Activated T-helper 2 cell treated with anti-CD3 and anti-CD28 coated beads, Interferon-gamma antibody, Interleukin-2, Interleukin-4, amounts not matched to agents 10 μg/mL and 5 μg/mL and 100 μg/mL, durations not matched to agents 14 hours and 24 hours and 36 hours (primary cell): ENCODE results near the gene SMIM3. TPM values are rescaled to one million over a fixed set of nuclear protein-coding genes. Genes with fewer than 3 reads are reported as not detected.
"Not testable (repeated sequence)": the region's sequence is repeated elsewhere in the genome, so short reads cannot be mapped to it uniquely, and the experiment has no call there.

Experiments
- DNase-seq: peaks from one replicate; pipeline ENCODE4 v3.0.0; 2021; ENCODE audit warnings: low spot score
- H3K27ac Mint-ChIP-seq: one replicate; pipeline ENCODE4 v1.8.0; 2021; ENCODE audit warnings: mixed read lengths
- H3K27me3 Mint-ChIP-seq: one replicate; pipeline ENCODE4 v1.8.0; 2021; ENCODE audit warnings: low read depth, mixed read lengths
- H3K36me3 Mint-ChIP-seq: one replicate; pipeline ENCODE4 v1.8.0; 2021; ENCODE audit warnings: low read depth, mixed read lengths
- H3K4me1 Mint-ChIP-seq: one replicate; pipeline ENCODE4 v1.8.0; 2021; ENCODE audit warnings: low read depth, mixed read lengths
- H3K4me3 Mint-ChIP-seq: one replicate; pipeline ENCODE4 v1.8.0; 2021; ENCODE audit warnings: low read depth, mild to moderate bottlenecking, moderate library complexity, mixed read lengths
- H3K9me3 Mint-ChIP-seq: one replicate; pipeline ENCODE4 v1.8.0; 2021; ENCODE audit warnings: mixed read lengths
- intact Hi-C: fragments of 100-400 bp; cut with micrococcal nuclease; formaldehyde crosslinking; loops from one replicate; pipeline ENCODE4 v1.15.1; 2023
- total RNA-seq: library from RNA; stranded (reverse); gene quantifications from 2 replicates; pipeline ENCODE4 v1.2.3, GENCODE V29; 2022

Gene SMIM3
- total RNA-seq, 1 donor from 2014 or later = 25.7 TPM

DNA sequence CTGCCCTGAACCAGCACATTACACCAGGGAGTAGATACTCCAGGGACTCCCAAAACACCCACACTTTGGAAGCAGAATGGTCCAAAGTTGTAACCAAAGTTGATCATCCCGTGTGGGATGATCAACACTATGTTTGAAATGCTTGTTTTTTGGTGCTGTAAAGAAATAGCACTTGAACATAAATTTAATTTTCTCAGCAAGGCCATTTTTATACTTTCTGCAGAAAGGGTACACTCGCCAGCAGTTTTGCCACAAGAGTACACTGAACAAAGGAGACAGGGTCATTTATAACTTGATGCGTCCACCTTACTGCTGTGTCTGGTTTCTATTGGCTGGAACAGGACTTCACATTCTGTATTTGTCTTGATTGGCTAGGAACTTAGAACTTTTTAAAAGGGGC, 53.3 kb downstream of the SMIM3 start:
- H3K4me1 Mint-ChIP-seq, H3K4me3 Mint-ChIP-seq, DNase-seq, intact Hi-C loops, H3K36me3 Mint-ChIP-seq, H3K27me3 Mint-ChIP-seq, H3K27ac Mint-ChIP-seq: not testable (repeated sequence)
- peaks cover 29% of the 10 kb centered on the region for H3K9me3 Mint-ChIP-seq

DNA sequence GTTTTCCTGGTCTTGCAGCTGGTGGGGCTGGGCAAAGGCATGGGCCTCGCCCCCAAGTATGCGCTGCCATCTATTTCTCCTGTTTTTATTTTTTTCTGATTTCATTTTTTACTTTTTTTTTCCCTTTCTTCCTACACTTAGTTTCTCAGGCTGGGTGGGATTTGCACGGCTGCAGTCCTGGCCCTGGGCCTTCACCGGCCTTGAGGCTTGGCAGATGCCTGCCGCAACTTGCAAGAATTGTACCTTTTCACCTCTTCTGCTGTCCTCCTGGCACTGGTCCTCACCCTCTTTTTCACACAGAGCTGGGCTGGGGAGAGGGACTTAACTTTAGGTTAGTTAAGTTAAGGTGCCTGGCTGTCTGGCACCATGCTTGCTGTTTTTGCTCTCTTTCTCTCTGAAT, 57.5 kb downstream of the SMIM3 start:
- DNase-seq = no peak
- Mint-ChIP-seq H3K4me1 (no peaks in the 10 kb centered on the region), H3K9me3 (peaks cover 14% of the 10 kb centered on the region), H3K36me3 (no peaks in the 10 kb centered on the region), H3K27me3 (peaks cover 21% of the 10 kb centered on the region), H3K27ac (no peak overlapping the region), H3K4me3 (no peak overlapping the region)
- intact Hi-C loops = no loop called here

DNA sequence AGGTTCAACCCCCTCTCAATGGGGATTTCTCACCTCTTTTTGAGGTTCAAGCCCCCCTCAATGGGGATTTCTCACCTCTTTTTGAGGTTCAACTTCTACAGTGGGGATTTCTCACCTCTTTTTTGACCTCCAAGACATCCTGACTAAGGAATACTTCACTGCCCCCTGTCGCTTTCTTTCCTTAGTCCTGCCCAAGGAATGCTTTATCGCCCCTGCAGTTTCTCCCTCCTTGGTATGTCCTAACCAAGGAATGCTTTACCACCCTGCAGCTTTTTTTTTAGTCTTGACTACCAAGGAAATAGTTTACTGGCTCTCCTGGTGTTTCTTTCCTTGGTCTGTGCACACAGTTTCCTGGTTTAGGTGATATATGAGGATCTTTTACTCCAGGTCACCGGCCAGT, 58.1 kb downstream of the SMIM3 start:
- Mint-ChIP-seq H3K36me3 (no peaks in the 10 kb centered on the region), H3K4me3 (no peak overlapping the region)
- intact Hi-C loops = no loop called here

DNA sequence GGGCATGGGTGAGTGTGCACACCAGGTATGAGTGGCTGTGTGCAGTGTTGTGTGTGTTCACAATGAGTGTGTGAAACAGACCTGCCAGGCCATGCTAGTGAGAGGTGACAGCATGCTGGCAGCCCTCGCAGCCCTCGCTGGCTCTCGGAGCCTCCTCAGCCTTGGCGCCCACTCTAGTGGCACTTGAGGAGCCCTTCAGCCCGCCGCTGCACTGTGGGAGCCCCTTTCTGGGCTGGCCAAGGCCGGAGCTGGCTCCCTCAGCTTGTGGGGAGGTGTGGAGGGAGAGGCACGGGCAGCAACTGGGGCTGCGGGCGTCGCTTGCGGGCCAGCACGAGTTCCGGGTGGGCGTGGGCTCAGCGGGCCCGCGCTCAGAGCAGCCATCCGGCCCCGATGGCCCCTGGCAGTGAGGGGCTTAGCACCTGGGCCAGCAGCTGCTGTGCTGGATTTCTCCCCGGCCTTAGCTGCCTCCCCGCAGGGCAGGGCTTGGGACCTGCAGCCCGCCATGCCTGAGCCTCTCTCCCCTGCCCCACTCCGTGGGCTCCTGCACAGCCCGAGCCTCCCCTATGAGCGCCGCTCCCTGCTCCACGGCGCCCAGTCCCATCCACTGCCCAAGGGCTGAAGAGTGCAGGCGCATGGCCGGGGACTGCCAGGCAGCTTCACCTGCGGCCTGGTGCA, 66.8 kb downstream of the SMIM3 start:
- H3K4me3 Mint-ChIP-seq, DNase-seq, intact Hi-C loops, H3K9me3 Mint-ChIP-seq, H3K27ac Mint-ChIP-seq, H3K27me3 Mint-ChIP-seq, H3K36me3 Mint-ChIP-seq: not testable (repeated sequence)
- H3K4me1 Mint-ChIP-seq = peaks cover 18% of the 10 kb centered on the region

More for the DNA sequence above, 58.1 kb downstream of the SMIM3 start:
- DNase-seq = no peak
- H3K27me3 Mint-ChIP-seq = peaks cover 22% of the 10 kb centered on the region
- no peak overlapping the region for H3K27ac Mint-ChIP-seq
- H3K9me3 Mint-ChIP-seq = peaks cover 9% of the 10 kb centered on the region
- H3K4me1 Mint-ChIP-seq = no peaks in the 10 kb centered on the region

DNA sequence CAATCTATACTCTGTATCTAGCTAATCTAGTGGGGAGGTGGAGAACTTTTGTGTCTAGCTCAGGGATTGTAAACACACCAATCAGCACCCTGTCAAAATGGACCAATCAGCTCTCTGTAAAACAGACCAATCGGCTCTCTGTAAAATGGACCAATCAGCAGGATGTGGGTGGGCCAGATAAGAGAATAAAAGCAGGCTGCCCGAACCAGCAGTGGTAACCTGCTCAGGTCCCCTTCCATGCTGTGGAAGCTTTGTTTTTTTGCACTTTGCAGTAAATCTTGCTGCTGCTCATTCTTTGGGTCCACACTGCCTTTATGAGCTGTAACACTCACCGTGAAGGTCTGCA, 67.7 kb downstream of the SMIM3 start, which contains the start of gene IRGM:
TSS of gene IRGM (plus strand) at position 214 of the 346 bp plus-strand sequence. CDS start 1,603 bp downstream, outside the sequence.
- peak; percentile 35 for DNase-seq
- intact Hi-C loops = loop anchor here (1.0 to 2.0 kb wide), 4 partner anchors 55 to 387 kb away; partner anchors contain the start of gene RBM22
- not testable (repeated sequence) for H3K36me3 Mint-ChIP-seq, H3K9me3 Mint-ChIP-seq, H3K27me3 Mint-ChIP-seq
- Mint-ChIP-seq H3K4me1 (peaks cover 18% of the 10 kb centered on the region), H3K4me3 (peak within 1 kb of the TSS; percentile 73), H3K27ac (peak within 1 kb of the TSS; percentile 67)

Other genes with a start within 250 kb of the SMIM3 start
- 0.11 TPM in 1 of 2 replicates, not detected in the other for gene SYNPO, start 138.1 kb upstream of the SMIM3 start, total RNA-seq
- gene MYOZ3, start 117.5 kb upstream of the SMIM3 start, total RNA-seq = 0.09 TPM in 2 replicates
- 65.2 and 71.7 TPM in 2 replicates for gene RBM22, start 77.7 kb upstream of the SMIM3 start, total RNA-seq
- gene DCTN4, start 19.7 kb upstream of the SMIM3 start, total RNA-seq = 40.9 and 44.7 TPM in 2 replicates
- gene IRGM, start 67.8 kb downstream of the SMIM3 start, total RNA-seq = 1.7 and 1.8 TPM in 2 replicates
- gene ZNF300, start 126.2 kb downstream of the SMIM3 start, total RNA-seq = 0.39 and 0.52 TPM in 2 replicates
- 0.46 TPM in 1 of 2 replicates, not detected in the other for gene GPX3, start 241.8 kb downstream of the SMIM3 start, total RNA-seq